Measurements from ENCODE around the gene TMEM225B.

Gene TMEM225B

DNA sequence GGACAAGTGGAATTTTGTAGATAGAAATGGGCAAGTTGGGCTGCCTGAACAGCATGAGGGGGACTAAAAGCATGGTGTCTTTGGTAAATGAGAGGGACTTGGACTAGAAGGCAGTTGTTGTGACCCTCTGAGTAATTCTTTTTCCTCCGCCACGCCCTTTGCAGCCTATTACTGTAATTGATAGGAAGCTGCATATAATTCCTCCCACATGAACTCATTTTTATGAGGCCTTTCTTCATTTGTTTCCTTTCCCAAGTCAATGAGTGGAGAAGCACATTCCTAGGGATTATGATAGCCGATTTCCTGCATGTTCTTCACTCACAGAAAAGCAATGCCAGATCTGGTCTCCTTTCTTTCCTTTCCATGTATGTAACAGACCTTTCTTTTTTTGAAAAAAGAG is 46.4 kb downstream of the TMEM225B start:
- Histone ChIP-seq H4K20me1 (ENCODE audit: insufficient read depth, low read length) (no peaks in the 10 kb centered on the region), H3K36me3 (replicated peaks; ENCODE audit: low read depth, low read length) (no peaks in the 10 kb centered on the region), H3K27me3 (ENCODE audit: low read depth, low read length) (no peaks in the 10 kb centered on the region), H3K9me3 (ENCODE audit: insufficient read depth, low read length) (no peaks in the 10 kb centered on the region), H3K79me2 (ENCODE audit: low read length) (no peaks in the 10 kb centered on the region), H2AFZ (ENCODE audit: low read depth, low read length) (no peak overlapping the region), H3K4me1 (ENCODE audit: low read length) (no peaks in the 10 kb centered on the region), H3K27ac (ENCODE audit: low read length) (no peak overlapping the region), H3K4me2 (ENCODE audit: low read length) (no peak overlapping the region), H3K9ac (ENCODE audit: low read length) (no peak overlapping the region), H3K4me3 (ENCODE audit: low read length) (no peak overlapping the region)
- no peak for TF ChIP-seq EZH2phosphoT487 (IDR thresholded peaks at IDR 0.05; ENCODE audit: low read depth)
- TF ChIP-seq, protein P1, sequence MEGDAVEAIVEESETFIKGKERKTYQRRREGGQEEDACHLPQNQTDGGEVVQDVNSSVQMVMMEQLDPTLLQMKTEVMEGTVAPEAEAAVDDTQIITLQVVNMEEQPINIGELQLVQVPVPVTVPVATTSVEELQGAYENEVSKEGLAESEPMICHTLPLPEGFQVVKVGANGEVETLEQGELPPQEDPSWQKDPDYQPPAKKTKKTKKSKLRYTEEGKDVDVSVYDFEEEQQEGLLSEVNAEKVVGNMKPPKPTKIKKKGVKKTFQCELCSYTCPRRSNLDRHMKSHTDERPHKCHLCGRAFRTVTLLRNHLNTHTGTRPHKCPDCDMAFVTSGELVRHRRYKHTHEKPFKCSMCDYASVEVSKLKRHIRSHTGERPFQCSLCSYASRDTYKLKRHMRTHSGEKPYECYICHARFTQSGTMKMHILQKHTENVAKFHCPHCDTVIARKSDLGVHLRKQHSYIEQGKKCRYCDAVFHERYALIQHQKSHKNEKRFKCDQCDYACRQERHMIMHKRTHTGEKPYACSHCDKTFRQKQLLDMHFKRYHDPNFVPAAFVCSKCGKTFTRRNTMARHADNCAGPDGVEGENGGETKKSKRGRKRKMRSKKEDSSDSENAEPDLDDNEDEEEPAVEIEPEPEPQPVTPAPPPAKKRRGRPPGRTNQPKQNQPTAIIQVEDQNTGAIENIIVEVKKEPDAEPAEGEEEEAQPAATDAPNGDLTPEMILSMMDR (IDR thresholded peaks at IDR 0.05; ENCODE audit: low read depth, low read length): no peak

- no peaks in the 10 kb centered on the region for H4K20me1 ChIP-seq (ENCODE audit: insufficient read depth, low read length)
- no peaks in the 10 kb centered on the region for H3K27me3 ChIP-seq (ENCODE audit: low read depth, low read length)
- no peak overlapping the region for H2AFZ ChIP-seq (ENCODE audit: low read depth, low read length)
- no peaks in the 10 kb centered on the region for H3K9me3 ChIP-seq (ENCODE audit: insufficient read depth, low read length)
- H3K4me1 ChIP-seq (ENCODE audit: low read length): no peaks in the 10 kb centered on the region
- H3K9ac ChIP-seq (ENCODE audit: low read length): no peak overlapping the region
- H3K4me2 ChIP-seq (ENCODE audit: low read length): no peak overlapping the region
- no peaks in the 10 kb centered on the region for H3K79me2 ChIP-seq (ENCODE audit: low read length)
- H3K36me3 ChIP-seq (replicated peaks; ENCODE audit: low read depth, low read length): no peaks in the 10 kb centered on the region
- H3K4me3 ChIP-seq (ENCODE audit: low read length): no peak overlapping the region
- no peak for TF ChIP-seq EZH2phosphoT487 (IDR thresholded peaks at IDR 0.05; ENCODE audit: low read depth)
- TF ChIP-seq, protein P1 (IDR thresholded peaks at IDR 0.05; ENCODE audit: low read depth, low read length): no peak
- H3K27ac ChIP-seq (ENCODE audit: low read length): no peak overlapping the region
Observed at GRCh38 chr7:99645590-99645989, 47.5 kb downstream of the TMEM225B start.

DNA sequence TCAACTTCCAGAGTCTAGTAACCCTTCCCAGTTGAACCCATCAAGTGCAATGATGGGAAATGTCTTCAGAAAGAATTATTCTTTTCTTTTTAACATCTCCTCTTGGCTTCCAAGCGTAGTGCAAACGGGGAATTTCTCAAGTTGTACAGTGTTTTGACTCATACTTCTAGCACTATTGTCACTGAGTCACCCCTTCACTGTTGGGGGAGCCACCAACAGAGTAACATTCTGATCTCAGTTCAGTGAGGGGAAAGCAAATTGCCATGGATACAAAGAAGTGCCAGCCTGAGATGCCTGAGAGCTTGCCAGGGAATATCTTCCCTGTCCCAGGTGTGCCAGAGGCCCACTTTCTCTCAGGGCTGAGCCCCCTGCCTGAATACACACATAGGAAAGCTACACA is 50.8 kb downstream of the TMEM225B start:
- Histone ChIP-seq H3K9ac (ENCODE audit: low read length) (no peak overlapping the region), H3K4me1 (ENCODE audit: low read length) (no peaks in the 10 kb centered on the region), H4K20me1 (ENCODE audit: insufficient read depth, low read length) (no peaks in the 10 kb centered on the region), H3K4me3 (ENCODE audit: low read length) (no peak overlapping the region), H3K27me3 (ENCODE audit: low read depth, low read length) (no peaks in the 10 kb centered on the region), H3K27ac (ENCODE audit: low read length) (no peak overlapping the region), H3K79me2 (ENCODE audit: low read length) (no peaks in the 10 kb centered on the region), H2AFZ (ENCODE audit: low read depth, low read length) (no peak overlapping the region), H3K36me3 (replicated peaks; ENCODE audit: low read depth, low read length) (no peaks in the 10 kb centered on the region), H3K4me2 (ENCODE audit: low read length) (no peak overlapping the region), H3K9me3 (ENCODE audit: insufficient read depth, low read length) (no peaks in the 10 kb centered on the region)
- TF ChIP-seq, protein P1 (IDR thresholded peaks at IDR 0.05; ENCODE audit: low read depth, low read length): no peak
- no peak for TF ChIP-seq EZH2phosphoT487 (IDR thresholded peaks at IDR 0.05; ENCODE audit: low read depth)

DNA sequence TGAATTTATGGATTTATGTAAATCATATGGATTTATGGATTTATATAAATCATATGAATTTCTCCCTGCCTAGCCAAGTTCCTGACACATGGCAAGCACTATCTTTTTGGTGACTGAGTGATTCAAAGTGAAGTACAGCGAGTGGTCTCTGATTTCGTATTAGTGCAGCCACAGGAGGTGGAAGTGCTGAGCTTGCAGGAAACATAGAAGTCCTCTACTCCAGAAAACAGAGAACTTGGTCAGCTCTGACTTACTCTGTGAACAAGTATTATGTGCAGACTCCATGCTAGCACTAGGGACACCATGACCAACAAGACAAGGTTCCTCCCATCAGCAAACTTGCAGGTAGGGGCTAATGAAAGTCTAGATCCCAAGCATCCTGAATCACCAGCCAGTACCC is 53.2 kb downstream of the TMEM225B start:
- no peaks in the 10 kb centered on the region for H3K36me3 ChIP-seq (replicated peaks; ENCODE audit: low read depth, low read length)
- H3K27ac ChIP-seq (ENCODE audit: low read length): no peak overlapping the region
- H3K79me2 ChIP-seq (ENCODE audit: low read length): no peaks in the 10 kb centered on the region
- H3K9me3 ChIP-seq (ENCODE audit: insufficient read depth, low read length): no peaks in the 10 kb centered on the region
- no peak overlapping the region for H3K4me2 ChIP-seq (ENCODE audit: low read length)
- H4K20me1 ChIP-seq (ENCODE audit: insufficient read depth, low read length): no peaks in the 10 kb centered on the region
- no peaks in the 10 kb centered on the region for H3K4me1 ChIP-seq (ENCODE audit: low read length)
- H3K27me3 ChIP-seq (ENCODE audit: low read depth, low read length): no peaks in the 10 kb centered on the region
- TF ChIP-seq, protein P1 (IDR thresholded peaks at IDR 0.05; ENCODE audit: low read depth, low read length): no peak
- no peak for TF ChIP-seq EZH2phosphoT487 (IDR thresholded peaks at IDR 0.05; ENCODE audit: low read depth)
- no peak overlapping the region for H3K4me3 ChIP-seq (ENCODE audit: low read length)
- no peak overlapping the region for H2AFZ ChIP-seq (ENCODE audit: low read depth, low read length)
- H3K9ac ChIP-seq (ENCODE audit: low read length): no peak overlapping the region

Measured in OCI-LY3 (cell line).